B cell (primary cell): ENCODE measurements around the gene DBP. TPM values are rescaled to one million over a fixed set of nuclear protein-coding genes. Genes with fewer than 3 reads are reported as not detected.
A peak's percentile ranks its signal among the peaks of the same experiment; 100 is the strongest.

Source experiments
- ATAC-seq: fragments of 200-7000 bp; cut with Tn5 transposase; one replicate; pipeline ENCODE4 v1.10.0; 2021; ENCODE audit warnings: low read depth, mild to moderate bottlenecking, moderate number of reproducible peaks, moderate library complexity
- CTCF ChIA-PET: fragments of 350-600 bp; sonication (Branson Sonifier 250); formaldehyde crosslinking; loops from one replicate; lab custom pipeline; 2021; ENCODE audit warnings: antibody characterized with exemption, inconsistent platforms; lab: Charles Lee
- POLR2A ChIA-PET: fragments of 350-600 bp; sonication (Branson Sonifier 250); formaldehyde crosslinking; loops from one replicate; lab custom pipeline; 2021; ENCODE audit warnings: antibody characterized with exemption; lab: Charles Lee
- DNase-seq: peaks from one replicate; pipeline ENCODE4 v3.0.0; 2013
- H2AFZ ChIP-seq: 2 replicates; pipeline ENCODE4 v1.6.1; 2012; ENCODE audit warnings: mild to moderate bottlenecking, low read depth, low read length; ENCODE audit not compliant: insufficient read depth, poor library complexity, severe bottlenecking
- H3K27ac ChIP-seq, 2 donors: 1 replicate in 1 of 2; 2 replicates in 1 of 2; pipeline ENCODE4 v1.5.1; 2012 to 2013; ENCODE audit warnings: low read length in 2 of 2, mild to moderate bottlenecking in 2 of 2, moderate library complexity in 1 of 2
- H3K27me3 ChIP-seq, 4 experiments: fragments of 200-600 bp in 1 of 4; sonication (generic) in 1 of 4; replicated peaks in 1 of 4; 1 replicate in 2 of 4; 2 replicates in 2 of 4; pipeline versions ENCODE4 v1.6.1 to v1.7.0; 2013 to 2016; ENCODE audit warnings: low read length in 3 of 4, mild to moderate bottlenecking in 2 of 4, mixed read lengths in 1 of 4, moderate library complexity in 1 of 4; ENCODE audit not compliant: insufficient read depth in 4 of 4, control insufficient read depth in 3 of 4; ENCODE audit errors: control extremely low read depth in 1 of 4
- H3K36me3 ChIP-seq, 2 experiments: replicated peaks in 1 of 2; 1 replicate in 1 of 2; 2 replicates in 1 of 2; pipeline versions ENCODE4 v1.6.1 to v1.7.1; 2013; ENCODE audit warnings: low read length in 1 of 2; ENCODE audit not compliant: insufficient read depth in 2 of 2, control insufficient read depth in 1 of 2; ENCODE audit errors: control extremely low read depth in 1 of 2, extremely low read depth in 1 of 2
- H3K4me1 ChIP-seq, 2 donors: fragments of 200-600 bp in 1 of 2; sonication (generic) in 1 of 2; 1 replicate in 1 of 2; 2 replicates in 1 of 2; pipeline versions ENCODE4 v1.5.1 to v1.6.1; 2013 to 2017; ENCODE audit warnings: low read length in 2 of 2; ENCODE audit not compliant: control insufficient read depth in 2 of 2, insufficient read depth in 2 of 2
- H3K4me2 ChIP-seq: replicated peaks from 2 replicates; pipeline ENCODE3; 2012; ENCODE audit warnings: mild to moderate bottlenecking, low read depth, low read length; ENCODE audit not compliant: poor library complexity, severe bottlenecking
- H3K4me3 ChIP-seq, 5 experiments: fragments of 200-600 bp in 1 of 5; sonication (generic) in 1 of 5; 1 replicate in 3 of 5; 2 replicates in 2 of 5; pipeline versions ENCODE4 v1.5.1 to v1.7.0; 2011 to 2016; ENCODE audit warnings: low read length in 4 of 5, mild to moderate bottlenecking in 4 of 5, low read depth in 2 of 5, control low read depth in 1 of 5, moderate library complexity in 1 of 5; ENCODE audit not compliant: insufficient read depth in 1 of 5; ENCODE audit errors: control extremely low read depth in 1 of 5, extremely low read depth in 1 of 5
- H3K79me2 ChIP-seq: fragments of 200-600 bp; sonication (generic); one replicate; pipeline ENCODE4 v1.6.0; 2016; ENCODE audit warnings: low read length; ENCODE audit not compliant: control insufficient read depth, insufficient read depth
- H3K9ac ChIP-seq: fragments of 200-600 bp; sonication (generic); 2 replicates; pipeline ENCODE4 v1.6.1; 2017; ENCODE audit warnings: mild to moderate bottlenecking, low read length, moderate library complexity
- H3K9me3 ChIP-seq, 3 donors: one replicate each; pipeline versions ENCODE4 v1.6.1 to v1.7.1; 2013; ENCODE audit warnings: low read length in 2 of 3; ENCODE audit not compliant: control insufficient read depth in 2 of 3, insufficient read depth in 1 of 3; ENCODE audit errors: control extremely low read depth in 1 of 3
- H4K20me1 ChIP-seq: 2 replicates; pipeline ENCODE4 v1.6.0; 2012; ENCODE audit warnings: mild to moderate bottlenecking, low read length; ENCODE audit not compliant: insufficient read depth, control insufficient read depth, poor library complexity, severe bottlenecking
- H3K27ac Mint-ChIP-seq: one replicate; pipeline ENCODE4 v1.8.0; 2021; ENCODE audit warnings: mixed read lengths
- H3K27me3 Mint-ChIP-seq: one replicate; pipeline ENCODE4 v1.8.0; 2021; ENCODE audit warnings: mixed read lengths
- H3K4me1 Mint-ChIP-seq: one replicate; pipeline ENCODE4 v1.8.0; 2021; ENCODE audit warnings: mixed read lengths
- H3K4me3 Mint-ChIP-seq: one replicate; pipeline ENCODE4 v1.8.0; 2021; ENCODE audit warnings: mixed read lengths
- H3K9me3 Mint-ChIP-seq: one replicate; pipeline ENCODE4 v1.8.0; 2022; ENCODE audit warnings: mixed read lengths; ENCODE audit not compliant: insufficient read depth
- EZH2 ChIP-seq: IDR thresholded peaks from 2 replicates; pipeline ENCODE4 v1.6.1; 2012; ENCODE audit warnings: borderline replicate concordance, low read depth, mild to moderate bottlenecking, moderate library complexity, low read length; ENCODE audit not compliant: insufficient read depth, poor library complexity, severe bottlenecking
- WGBS: methylation state at CpG from one replicate; pipeline ENCODE4 v1.1.5; 2013; ENCODE audit warnings: missing lambda C conversion rate; ENCODE audit not compliant: insufficient coverage; 5-methylcytosine and 5-hydroxymethylcytosine counted together
- intact Hi-C: fragments of 100-400 bp; cut with micrococcal nuclease; formaldehyde crosslinking; loops from one replicate; pipeline ENCODE4 v1.10.0; 2022
- polyA plus RNA-seq: library from polyadenylated mRNA; depleted of rRNA; stranded (reverse); fragments of >200 nt; gene quantifications from 2 replicates; pipeline ENCODE4 v1.2.3, GENCODE V29; 2012
- total RNA-seq, 2 donors: library from RNA; stranded (reverse); fragments of 120-200 nt in 1 of 2; gene quantifications; 1 replicate in 1 of 2; 2 replicates in 1 of 2; pipeline versions ENCODE4 v1.2.3 to v1.2.4, GENCODE V29; 2013 to 2022
- TF ChIP-seq, protein P1 (sequence below): fragments of 200-600 bp; IDR thresholded peaks from one replicate; pipeline ENCODE4 v1.8.0; 2022; ENCODE audit warnings: antibody characterized with exemption, mild to moderate bottlenecking

Gene DBP
- total and polyA plus RNA-seq, 2 donors (not counting 1 experiment from before 2014, with no cell fraction given), result 23.5 to 33.0 TPM

- peaks cover 41% of the 10 kb centered on the region for H4K20me1 ChIP-seq
- ATAC-seq (no peak), DNase-seq (peak; percentile 18)
- no peak overlapping the region for H3K4me3 ChIP-seq
- no peak overlapping the region for H3K9ac ChIP-seq
- Mint-ChIP-seq H3K4me3 (peak overlapping the region; percentile 98), H3K27me3 (no peaks in the 10 kb centered on the region), H3K4me1 (peaks cover 41% of the 10 kb centered on the region), H3K27ac (peak overlapping the region; percentile 55), H3K9me3 (no peaks in the 10 kb centered on the region)
- 90% methylated on average over 4 of the region's 12 CpGs for WGBS
- CTCF ChIA-PET, result interaction anchor here (1.6 to 3.9 kb wide), 3 partner anchors 9 to 29 kb away, joined by 4 to 25 read pairs (median 5); partner anchors contain the start of gene SPACA4
- H3K79me2 ChIP-seq, result peaks cover 17% of the 10 kb centered on the region
- H3K27ac ChIP-seq, result no peak overlapping the region
- no peak overlapping the region for H2AFZ ChIP-seq
- POLR2A ChIA-PET, result interaction anchor here (0.6 kb wide), 2 partner anchors 15 to 21 kb away, joined by 4 read pairs; no protein-coding TSS in a partner anchor
- H3K4me1 ChIP-seq, result peaks cover 17 to 31% of the 10 kb centered on the region in 2 donors
- peaks cover 0 to 38% of the 10 kb centered on the region in 2 experiments for H3K36me3 ChIP-seq
- no peak overlapping the region for H3K4me2 ChIP-seq
- TF ChIP-seq, protein P1, sequence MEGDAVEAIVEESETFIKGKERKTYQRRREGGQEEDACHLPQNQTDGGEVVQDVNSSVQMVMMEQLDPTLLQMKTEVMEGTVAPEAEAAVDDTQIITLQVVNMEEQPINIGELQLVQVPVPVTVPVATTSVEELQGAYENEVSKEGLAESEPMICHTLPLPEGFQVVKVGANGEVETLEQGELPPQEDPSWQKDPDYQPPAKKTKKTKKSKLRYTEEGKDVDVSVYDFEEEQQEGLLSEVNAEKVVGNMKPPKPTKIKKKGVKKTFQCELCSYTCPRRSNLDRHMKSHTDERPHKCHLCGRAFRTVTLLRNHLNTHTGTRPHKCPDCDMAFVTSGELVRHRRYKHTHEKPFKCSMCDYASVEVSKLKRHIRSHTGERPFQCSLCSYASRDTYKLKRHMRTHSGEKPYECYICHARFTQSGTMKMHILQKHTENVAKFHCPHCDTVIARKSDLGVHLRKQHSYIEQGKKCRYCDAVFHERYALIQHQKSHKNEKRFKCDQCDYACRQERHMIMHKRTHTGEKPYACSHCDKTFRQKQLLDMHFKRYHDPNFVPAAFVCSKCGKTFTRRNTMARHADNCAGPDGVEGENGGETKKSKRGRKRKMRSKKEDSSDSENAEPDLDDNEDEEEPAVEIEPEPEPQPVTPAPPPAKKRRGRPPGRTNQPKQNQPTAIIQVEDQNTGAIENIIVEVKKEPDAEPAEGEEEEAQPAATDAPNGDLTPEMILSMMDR, result no peak
- no peak for TF ChIP-seq EZH2
- no peaks in the 10 kb centered on the region for H3K9me3 ChIP-seq
- no peaks in the 10 kb centered on the region for H3K27me3 ChIP-seq
- intact Hi-C loops, result no loop called here
Measured at GRCh38 chr19:48616491-48617056, 20.6 kb downstream of the DBP start.

GRCh38 chr19:48616041-48616436, 21.1 kb downstream of the DBP start:
- H3K27ac Mint-ChIP-seq, result peak overlapping the region; percentile 55
- peak overlapping the region; percentile 37 for H3K4me3 Mint-ChIP-seq
- no peak for ATAC-seq
- POLR2A ChIA-PET, result interaction anchor here (0.6 kb wide), 1 partner anchor 20 kb away, joined by 4 read pairs; no protein-coding TSS in a partner anchor
- H3K9ac ChIP-seq, result no peak overlapping the region
- H2AFZ ChIP-seq, result no peak overlapping the region
- H3K9me3 ChIP-seq, result no peaks in the 10 kb centered on the region
- WGBS, result 93% methylated on average over 13 of the region's 16 CpGs
- CTCF ChIA-PET, result interaction anchor here (0.6 to 3.9 kb wide), 3 partner anchors 8 to 300 kb away, joined by 3 to 25 read pairs (median 4); partner anchors contain the start of gene SPACA4
- TF ChIP-seq, protein P1, result no peak
- no peak for TF ChIP-seq EZH2
- H3K4me1 Mint-ChIP-seq, result peaks cover 41% of the 10 kb centered on the region
- no peak overlapping the region for H3K4me2 ChIP-seq
- no peaks in the 10 kb centered on the region for H3K27me3 Mint-ChIP-seq
- H3K4me3 ChIP-seq, result no peak overlapping the region
- DNase-seq, result no peak
- no peaks in the 10 kb centered on the region for H3K27me3 ChIP-seq
- peaks cover 17% of the 10 kb centered on the region for H3K79me2 ChIP-seq
- intact Hi-C loops, result no loop called here
- no peak overlapping the region for H3K27ac ChIP-seq
- H3K36me3 ChIP-seq, result peaks cover 0 to 35% of the 10 kb centered on the region in 2 experiments
- peaks cover 41% of the 10 kb centered on the region for H4K20me1 ChIP-seq
- H3K4me1 ChIP-seq, result peaks cover 17 to 31% of the 10 kb centered on the region in 2 donors
- no peaks in the 10 kb centered on the region for H3K9me3 Mint-ChIP-seq
